Measurements from ENCODE around the gene RHBDF1. TPM values are rescaled to one million over a fixed set of nuclear protein-coding genes. Genes with fewer than 3 reads are reported as not detected.

The RHBDF1 gene
- total RNA-seq, 1 experiment from 2014 or later = 60.8 TPM

GRCh38 chr16:119295-119694 lies 46.9 kb upstream of the RHBDF1 start (continued):
- TF ChIP-seq ATF2 (CRISPR knock-in tag; IDR thresholded peaks at IDR 0.05; ENCODE audit: borderline replicate concordance, low read depth) (no peak), FOXJ3 (CRISPR knock-in tag; IDR thresholded peaks at IDR 0.05; ENCODE audit: borderline replicate concordance) (no peak), ZSCAN18 (CRISPR knock-in tag; IDR thresholded peaks at IDR 0.05) (no peak), CDX4 (CRISPR knock-in tag; IDR thresholded peaks at IDR 0.05; ENCODE audit: borderline replicate concordance) (no peak), SMAD3 (CRISPR knock-in tag; IDR thresholded peaks at IDR 0.05; ENCODE audit: borderline replicate concordance) (no peak), HMGA2 (CRISPR knock-in tag; IDR thresholded peaks at IDR 0.05) (no peak), ZNF532 (CRISPR knock-in tag; IDR thresholded peaks at IDR 0.05; ENCODE audit: borderline replicate concordance) (no peak), NFYB (CRISPR knock-in tag; conservative IDR thresholded peaks at IDR 0.05; ENCODE audit: low read depth) (no peak), ZMAT4 (CRISPR knock-in tag; IDR thresholded peaks at IDR 0.05) (no peak)

- ChIA-PET CTCF (interaction anchor here (1.6 to 5.6 kb wide), 11 partner anchors 9 to 243 kb away, joined by 5 to 73 read pairs (median 17); partner anchors contain the start of genes AXIN1, HBQ1 and NPRL3), POLR2A (no interaction called here)
Observed at GRCh38 chr16:118857-119256, 46.4 kb upstream of the RHBDF1 start.

More at GRCh38 chr16:118857-119256, 46.4 kb upstream of the RHBDF1 start:
- Mint-ChIP-seq H3K4me1 (peaks cover under 1% of the 10 kb centered on the region), H3K9me3 (no peaks in the 10 kb centered on the region), H3K27ac (no peak overlapping the region), H3K27me3 (ENCODE audit: low read depth) (no peaks in the 10 kb centered on the region), H3K36me3 (peaks cover 15% of the 10 kb centered on the region), H3K4me3 (no peak overlapping the region)
- TF ChIP-seq ZNF232 (CRISPR knock-in tag; IDR thresholded peaks at IDR 0.05) (no peak), ERG (CRISPR knock-in tag; IDR thresholded peaks at IDR 0.05) (no peak), ESRRA (CRISPR knock-in tag; IDR thresholded peaks at IDR 0.05; ENCODE audit: borderline replicate concordance) (no peak)
- DNase-seq (ENCODE audit: low spot score) = no peak
- no peak for ATAC-seq

Data from WTC11 (cell line).